Stimulated activated CD4-positive, alpha-beta T cell treated with anti-CD3 and anti-CD28 coated beads, Interleukin-4, amount 100 ng/mL, for 48 hours (primary cell): ENCODE measurements around the gene LRBA.
A peak's percentile ranks its signal among the peaks of the same experiment; 100 is the strongest.
"Not testable (repeated sequence)": the region's sequence is repeated elsewhere in the genome, so short reads cannot be mapped to it uniquely, and the experiment has no call there.

ENCODE experiments used
- DNase-seq, 2 donors: peaks; one replicate each; pipeline ENCODE4 v3.0.0-alpha.2; 2020; ENCODE audit warnings: low read depth in 2 of 2

LRBA gene

DNA sequence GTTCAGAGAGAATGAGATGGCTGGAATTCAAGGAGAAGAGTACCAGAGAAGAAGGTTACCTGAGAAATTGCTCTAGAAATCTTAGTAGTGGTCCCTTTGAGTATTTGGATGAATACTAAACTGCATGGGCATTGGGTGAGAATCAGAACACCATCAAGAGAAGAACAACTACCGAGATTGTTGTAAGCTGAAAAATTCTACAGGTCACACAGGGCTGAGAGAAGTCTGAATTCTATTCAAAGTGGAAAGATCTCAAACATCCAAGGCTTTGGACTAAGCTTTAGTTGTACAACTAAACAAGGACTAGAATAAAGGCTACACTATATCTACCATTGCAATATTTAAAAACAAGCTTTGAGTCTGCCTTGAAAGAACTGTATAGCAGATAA, 40.8 kb downstream of the LRBA start:
- DNase-seq, result no peak

DNA sequence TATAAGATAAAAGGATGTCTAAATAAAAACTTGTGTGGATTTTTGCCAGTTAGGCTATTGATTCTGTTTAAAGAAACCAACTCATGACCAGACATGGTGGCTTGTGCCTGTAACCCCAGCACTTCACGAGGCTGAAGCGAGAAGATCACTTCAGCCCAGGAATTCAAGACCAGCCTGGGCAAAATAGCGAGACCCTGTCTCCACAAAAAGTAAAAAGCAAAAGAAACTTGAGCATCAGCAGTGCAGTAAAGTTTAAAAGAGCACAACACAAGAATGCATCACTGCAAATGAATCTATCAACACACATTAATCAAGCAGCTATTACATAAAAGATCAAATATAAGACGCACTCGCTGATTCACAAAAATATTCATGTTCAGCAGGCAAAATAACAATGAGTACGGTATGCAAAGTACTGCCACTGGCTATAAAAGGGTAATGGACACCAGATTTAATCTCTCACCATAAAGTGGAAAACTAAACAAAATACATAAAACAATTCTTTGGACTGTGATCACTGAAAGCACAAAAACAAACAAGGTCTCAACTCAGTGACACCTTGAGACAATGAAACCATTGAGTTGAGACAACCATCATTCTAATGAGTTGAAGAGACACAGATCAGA, 41.3 kb downstream of the LRBA start:
- DNase-seq, result no peak

DNA sequence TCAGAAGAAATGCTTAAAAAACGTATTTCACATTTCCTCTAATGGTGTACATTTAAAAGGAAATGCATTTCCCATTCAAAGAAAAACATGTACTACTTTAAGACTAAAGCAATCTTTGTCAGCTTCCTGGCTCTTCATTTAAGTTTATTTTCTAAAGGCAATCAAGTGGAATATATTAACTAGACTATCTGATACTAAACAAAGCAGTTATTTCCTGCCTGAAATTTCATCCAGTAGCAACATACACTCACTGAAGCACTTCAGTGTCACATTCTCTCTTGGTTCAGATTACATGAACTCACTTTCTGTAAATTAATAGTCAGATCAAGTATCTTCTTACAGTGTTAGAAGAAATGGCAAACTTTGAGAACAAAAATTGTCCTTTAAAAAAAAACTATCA, 42.5 kb downstream of the LRBA start:
- no peak for DNase-seq

DNA sequence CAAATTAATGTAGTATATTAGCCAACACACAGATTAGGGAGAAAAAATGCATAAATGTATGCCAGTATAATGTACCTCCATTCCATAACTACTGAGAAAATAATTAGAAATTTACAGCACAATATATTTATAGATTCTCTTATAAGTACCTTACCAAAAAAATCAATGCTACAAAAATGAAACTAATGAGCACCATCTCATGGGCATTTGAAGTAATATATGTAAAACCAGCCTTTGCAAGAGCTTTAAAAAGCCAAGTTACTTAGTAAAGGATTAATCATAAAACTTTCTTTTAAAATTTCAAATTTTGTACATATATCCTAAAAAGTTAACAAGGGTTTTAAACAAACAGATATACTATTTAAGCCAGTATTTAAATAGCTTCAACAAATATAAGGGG, 43.2 kb downstream of the LRBA start:
- DNase-seq, result no peak

DNA sequence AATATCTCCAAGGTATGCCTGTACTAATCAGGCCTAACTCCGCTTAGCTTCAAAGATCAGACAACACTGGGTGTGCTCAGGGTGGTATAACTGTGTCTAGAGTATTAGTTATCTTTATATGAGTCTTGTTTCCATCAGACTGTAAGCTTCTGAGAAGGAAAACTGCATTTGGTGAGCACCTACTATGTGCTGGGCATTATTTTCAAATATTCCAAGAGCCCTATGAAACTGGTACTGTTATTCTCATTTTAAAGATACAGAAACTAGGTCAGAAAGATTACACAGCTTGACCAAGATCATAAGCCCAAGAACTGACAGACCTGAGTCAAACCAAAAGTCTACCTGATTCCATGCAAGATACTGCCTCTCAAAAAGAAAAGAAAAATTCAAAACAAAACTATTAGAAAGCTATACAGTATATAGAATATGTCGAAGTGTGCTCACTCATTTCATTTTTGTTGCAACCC, 44.4 kb downstream of the LRBA start:
- DNase-seq, result no peak

GRCh38 chr4:150964754-150965153, 50.3 kb downstream of the LRBA start:
- DNase-seq, result no peak

- DNase-seq, result not testable (repeated sequence)
Measured at GRCh38 chr4:150963602-150964345, 51.3 kb downstream of the LRBA start.

DNA sequence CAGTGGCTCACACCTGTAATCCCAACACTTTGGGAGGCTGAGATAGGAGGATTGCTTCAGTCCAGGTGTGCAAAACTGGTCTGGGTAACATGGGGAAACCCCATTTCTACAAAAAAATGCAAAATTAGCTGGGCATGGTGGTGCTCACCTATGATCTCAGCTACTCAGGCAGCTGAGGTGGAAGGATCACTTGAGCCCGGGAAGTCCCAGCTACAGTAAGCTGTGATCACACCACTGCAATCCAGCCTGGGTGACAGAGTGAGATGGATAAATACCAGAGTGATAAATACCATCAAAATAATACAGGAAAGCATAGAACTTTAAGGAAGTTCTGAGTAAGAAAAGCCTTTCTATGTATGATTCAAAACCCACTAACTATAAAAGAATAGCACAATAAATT, 52.8 kb downstream of the LRBA start:
- DNase-seq, result no peak

GRCh38 chr4:150961566-150961965, 53.5 kb downstream of the LRBA start:
- DNase-seq, result no peak

DNA sequence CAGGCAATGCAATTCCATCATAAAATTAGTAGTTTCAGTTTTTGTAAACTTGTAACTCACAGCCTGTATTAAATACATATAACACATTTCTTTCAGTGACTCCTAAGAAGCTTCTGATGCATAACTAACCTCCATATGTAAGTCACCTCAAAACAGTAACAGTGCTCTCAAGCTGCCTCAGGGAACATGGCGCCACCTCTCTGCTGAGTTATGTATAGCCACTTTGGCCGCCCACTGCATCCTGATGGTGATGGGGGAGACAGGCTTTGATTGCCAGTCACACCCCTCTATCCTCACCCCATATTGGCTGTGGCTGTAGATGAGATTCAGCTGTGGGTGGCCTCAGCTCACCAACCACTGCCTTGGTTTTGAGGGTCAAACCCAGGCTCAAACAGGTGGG, 54.3 kb downstream of the LRBA start:
- DNase-seq, result peak; percentile 24 to 45

DNA sequence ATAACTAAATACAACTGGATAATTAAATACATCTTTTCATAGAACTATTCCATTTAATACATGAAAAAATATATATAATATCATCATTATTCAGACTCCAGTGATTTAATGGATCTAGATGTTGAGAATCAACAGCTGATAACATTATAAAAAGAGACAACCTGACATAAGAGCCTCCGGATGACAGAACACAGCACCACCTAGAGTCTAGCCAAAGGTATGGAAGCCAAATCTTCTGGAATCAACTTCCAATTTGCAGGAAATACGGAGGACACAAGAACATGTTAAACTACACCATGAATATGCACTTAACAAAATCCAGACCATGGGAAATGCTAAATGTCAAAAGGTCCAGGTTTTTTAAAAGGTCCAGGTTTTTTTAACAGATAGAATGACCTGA, 55.0 kb downstream of the LRBA start:
- DNase-seq, result no peak

- not testable (repeated sequence) for DNase-seq
Measured at GRCh38 chr4:150957981-150958380, 57.1 kb downstream of the LRBA start.

DNA sequence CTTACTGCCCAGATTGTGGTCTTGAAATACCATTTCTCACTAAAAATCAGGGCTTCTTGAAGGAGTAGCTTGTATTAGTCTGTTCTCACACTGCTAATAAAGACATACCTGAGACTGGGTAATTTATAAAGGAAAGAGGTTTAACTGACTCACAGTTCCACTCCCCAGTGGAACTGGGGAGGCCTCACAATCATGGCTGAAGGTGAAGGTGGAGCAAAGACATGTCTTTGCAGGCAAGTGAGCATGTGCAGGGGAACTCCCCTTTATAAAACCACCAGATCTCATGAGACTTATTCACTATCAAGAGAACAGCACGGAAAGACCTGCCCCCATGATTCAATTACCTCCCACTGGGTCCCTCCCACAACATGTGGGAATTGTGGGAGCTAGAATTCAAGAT, 58.0 kb downstream of the LRBA start:
- not testable (repeated sequence) for DNase-seq

DNA sequence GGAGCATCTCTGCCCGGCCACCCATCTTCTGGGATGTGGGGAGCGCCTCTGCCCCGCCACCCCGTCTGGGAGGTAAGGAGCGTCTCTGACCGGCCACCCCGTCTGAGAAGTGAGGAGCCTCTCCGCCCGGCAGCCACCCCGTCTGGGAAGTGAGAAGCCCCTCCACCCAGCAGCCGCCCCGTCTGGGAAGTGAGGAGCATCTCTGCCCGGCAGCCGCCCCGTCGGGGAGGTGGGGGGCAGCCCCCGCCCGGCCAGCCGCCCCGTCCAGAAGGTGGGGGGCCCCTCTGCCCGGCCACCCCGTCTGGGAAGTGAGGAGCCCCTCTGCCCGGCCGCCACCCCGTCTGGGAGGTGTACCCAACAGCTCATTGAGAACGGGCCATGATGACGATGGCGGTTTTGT, 61.2 kb downstream of the LRBA start:
- not testable (repeated sequence) for DNase-seq

GRCh38 chr4:150952167-150952845, 62.8 kb downstream of the LRBA start:
- DNase-seq, result no peak

- DNase-seq, result no peak
Measured at GRCh38 chr4:150950657-150951288, 64.3 kb downstream of the LRBA start.

DNA sequence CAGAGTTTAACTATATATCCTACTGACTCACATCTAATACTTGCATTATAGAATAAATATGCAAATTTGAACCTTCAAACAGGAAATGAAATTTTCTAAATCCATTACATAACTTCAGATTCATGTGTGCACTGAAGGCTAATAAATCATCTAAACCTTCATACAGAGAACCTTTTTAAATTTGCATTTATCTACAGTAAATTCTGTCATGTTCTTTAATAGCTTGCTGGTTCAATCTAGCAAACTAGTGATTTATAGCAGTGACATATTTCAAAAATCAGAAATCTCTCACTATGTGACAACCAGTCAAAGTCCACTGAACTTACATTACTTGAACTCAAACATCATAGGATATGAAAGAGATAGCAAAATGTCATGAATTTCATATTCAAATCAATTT, 65.1 kb downstream of the LRBA start:
- no peak for DNase-seq

GRCh38 chr4:150949342-150949741, 65.7 kb downstream of the LRBA start:
- DNase-seq, result no peak

DNA sequence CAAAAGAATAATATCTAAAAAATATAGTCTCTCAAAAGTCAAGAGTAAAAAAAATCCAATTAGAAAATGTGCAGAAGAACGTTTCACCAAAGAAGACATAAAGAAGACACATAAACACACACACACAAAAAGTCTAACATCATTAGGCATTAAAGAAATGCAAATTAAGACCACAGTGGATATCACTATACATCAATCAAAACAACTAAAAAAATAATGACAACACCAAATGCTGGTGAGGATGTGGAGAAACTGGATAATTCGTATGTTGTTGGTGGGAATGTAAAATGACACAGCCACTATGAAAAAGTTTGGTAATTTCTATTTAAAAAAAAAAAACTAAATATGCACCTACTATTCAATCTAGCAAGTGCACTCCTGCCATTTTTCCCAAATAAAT, 66.4 kb downstream of the LRBA start:
- no peak for DNase-seq

- no peak for DNase-seq
Measured at GRCh38 chr4:150948074-150948473, 67.0 kb downstream of the LRBA start.

DNA sequence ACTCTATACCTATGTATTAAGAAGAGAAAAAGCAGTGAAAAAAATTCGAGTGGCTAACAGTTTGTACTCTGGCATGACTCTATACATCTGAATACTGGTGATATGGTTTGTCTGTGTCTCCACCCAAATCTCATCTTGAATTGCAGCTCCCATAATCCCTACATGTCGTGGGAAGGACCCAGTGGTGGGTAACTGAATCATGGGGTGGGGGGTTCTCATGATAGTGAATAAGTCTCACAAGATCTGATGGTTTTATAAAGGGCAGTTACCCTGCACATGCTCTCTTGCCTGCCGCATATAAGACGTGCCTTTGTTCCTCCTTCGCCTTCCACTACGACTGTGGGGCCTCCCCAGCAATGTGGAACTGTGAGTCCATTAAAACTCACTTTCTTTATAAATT, 70.4 kb downstream of the LRBA start:
- no peak for DNase-seq

DNA sequence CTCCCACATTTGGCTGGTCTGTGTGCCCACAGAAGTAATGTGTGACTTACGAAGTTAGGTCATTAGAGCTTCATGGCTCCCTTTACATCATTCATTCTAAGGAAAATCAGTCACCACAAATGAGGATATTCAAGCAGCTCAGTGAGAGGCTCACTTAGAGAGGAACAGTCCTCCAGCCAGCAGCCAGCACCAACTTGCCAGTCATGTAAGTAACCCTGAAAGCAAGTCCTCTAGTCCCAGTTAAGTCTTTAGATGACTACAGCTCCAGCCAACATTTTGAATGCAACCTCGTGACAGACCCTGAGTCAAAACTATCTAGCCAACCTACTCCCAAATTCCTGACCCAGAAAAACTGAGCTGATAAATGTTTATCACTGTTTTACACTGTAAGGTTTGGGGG, 71.3 kb downstream of the LRBA start:
- peak in 1 of 2 donors; percentile 32 for DNase-seq

DNA sequence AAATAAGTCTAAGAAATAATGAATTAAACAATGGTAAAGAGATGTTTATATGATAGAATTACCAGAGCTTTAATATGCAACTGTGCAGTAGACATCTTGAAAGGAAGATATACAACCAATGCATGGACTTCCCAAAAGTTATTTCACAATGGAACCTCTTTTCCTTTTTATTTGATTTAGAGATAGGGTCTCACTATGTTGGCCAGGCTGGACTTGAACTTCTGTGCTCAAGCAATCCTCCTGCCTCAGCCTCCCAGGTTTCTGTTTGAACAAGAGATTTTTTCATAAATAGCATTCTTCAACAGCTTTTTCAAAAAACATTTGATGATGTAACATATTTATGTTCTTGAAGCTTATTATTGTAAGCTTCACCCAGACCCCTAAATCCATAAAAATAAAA, 72.0 kb downstream of the LRBA start:
- no peak for DNase-seq
